SK-N-SH (cell line): ENCODE data around the gene NUDT14. TPM values are rescaled to one million over a fixed set of nuclear protein-coding genes. Genes with fewer than 3 reads are reported as not detected.

Source experiments
- CTCF ChIA-PET: fragments of 300-600, 350-600 bp; formaldehyde crosslinking; extraction: SDS; loops from one replicate; lab custom pipeline; 2021; lab: Yijun Ruan, JAX
- POLR2A ChIA-PET: fragments of 350-600 bp; sonication (Branson Sonifier 250); formaldehyde crosslinking; extraction: SDS; loops from one replicate; lab custom pipeline; 2020; ENCODE audit warnings: antibody characterized with exemption, inconsistent platforms; lab: Yijun Ruan, JAX
- DNase-seq: peaks from one replicate; pipeline ENCODE4 v3.0.0; 2012
- H2AFZ ChIP-seq: fragments of 200-600 bp; sonication (generic); 2 replicates; pipeline ENCODE4 v1.8.1; 2016; ENCODE audit warnings: antibody characterized with exemption, mild to moderate bottlenecking, low read depth
- H3F3A ChIP-seq: fragments of 200-600 bp; sonication (generic); replicated peaks from 2 replicates; pipeline ENCODE3; 2016; ENCODE audit warnings: antibody characterized with exemption, mild to moderate bottlenecking; ENCODE audit not compliant: insufficient read depth
- H3K27ac ChIP-seq, 2 experiments: fragments of 200-500 bp in 1 of 2; fragments of 200-600 bp in 1 of 2; sonication (Bioruptor generic) in 1 of 2; sonication (generic), shearing (Covaris generic) in 1 of 2; 2 replicates each; pipeline versions ENCODE4 v1.5.1 to v1.6.1; 2014 to 2016; ENCODE audit warnings: low read depth in 2 of 2, inconsistent platforms in 1 of 2, low read length in 1 of 2, mild to moderate bottlenecking in 1 of 2, mixed read lengths in 1 of 2
- H3K27me3 ChIP-seq: fragments of 200-600 bp; sonication (generic), shearing (Covaris generic); 2 replicates; pipeline ENCODE4 v1.6.1; 2016; ENCODE audit warnings: mixed run types; ENCODE audit not compliant: insufficient read depth
- H3K36me3 ChIP-seq, 2 experiments: fragments of 200-500 bp in 1 of 2; fragments of 200-600 bp in 1 of 2; sonication (Bioruptor generic) in 1 of 2; sonication (generic) in 1 of 2; replicated peaks in 1 of 2; 2 replicates each; pipeline versions ENCODE3 to v1.5.1; 2014 to 2016; ENCODE audit warnings: low read length in 1 of 2, mild to moderate bottlenecking in 1 of 2; ENCODE audit not compliant: insufficient read depth in 2 of 2, control insufficient read depth in 1 of 2
- H3K4me1 ChIP-seq, 2 experiments: fragments of 200-500 bp in 1 of 2; fragments of 200-600 bp in 1 of 2; sonication (Bioruptor generic) in 1 of 2; sonication (generic), shearing (Covaris generic) in 1 of 2; 2 replicates each; pipeline versions ENCODE4 v1.5.1 to v1.6.1; 2014 to 2016; ENCODE audit warnings: low read depth in 1 of 2, low read length in 1 of 2, mixed run types in 1 of 2; ENCODE audit not compliant: insufficient read depth in 2 of 2, control insufficient read depth in 1 of 2
- H3K4me2 ChIP-seq: fragments of 200-600 bp; sonication (generic), shearing (Covaris generic); 2 replicates; pipeline ENCODE4 v1.6.1; 2017; ENCODE audit warnings: mixed run types
- H3K4me3 ChIP-seq, 2 experiments: fragments of 200-500 bp in 1 of 2; fragments of 200-600 bp in 1 of 2; sonication (Bioruptor generic) in 1 of 2; sonication (generic), shearing (Covaris generic) in 1 of 2; 2 replicates each; pipeline versions ENCODE4 v1.5.1 to v1.8.1; 2014 to 2016; ENCODE audit warnings: low read depth in 2 of 2, inconsistent platforms in 1 of 2, low read length in 1 of 2, mild to moderate bottlenecking in 1 of 2, mixed read lengths in 1 of 2, moderate library complexity in 1 of 2
- H3K79me2 ChIP-seq: fragments of 200-600 bp; sonication (generic); 2 replicates; pipeline ENCODE4 v1.8.1; 2017; ENCODE audit warnings: mild to moderate bottlenecking; ENCODE audit not compliant: insufficient read depth
- H3K9ac ChIP-seq: fragments of 200-600 bp; sonication (generic); 2 replicates; pipeline ENCODE4 v1.6.1; 2017; ENCODE audit warnings: mixed run types
- H3K9me2 ChIP-seq: fragments of 200-600 bp; sonication (generic); 2 replicates; pipeline ENCODE4 v1.6.1; 2017; ENCODE audit warnings: mixed run types
- H3K9me3 ChIP-seq: fragments of 200-600 bp; sonication (generic); 2 replicates; pipeline ENCODE4 v1.6.1; 2017; ENCODE audit warnings: mixed run types, mild to moderate bottlenecking, moderate library complexity
- H4K20me1 ChIP-seq: fragments of 200-600 bp; sonication (generic); 2 replicates; pipeline ENCODE4 v1.6.1; 2017; ENCODE audit warnings: mild to moderate bottlenecking, mixed run types; ENCODE audit not compliant: insufficient read depth
- CHD2 ChIP-seq: fragments of 150-350 bp; IDR thresholded peaks from 2 replicates; pipeline ENCODE4 v1.6.1; 2018; ENCODE audit warnings: low read length; ENCODE audit not compliant: partially characterized antibody
- CTCF ChIP-seq: fragments of 200-600 bp; sonication (generic); IDR thresholded peaks from 2 replicates; pipeline ENCODE4 v1.6.1; 2017; ENCODE audit warnings: antibody characterized with exemption, mild to moderate bottlenecking, moderate library complexity
- ELF1 ChIP-seq: IDR thresholded peaks from 2 replicates; pipeline ENCODE4 v1.4.0; 2012
- EP300 ChIP-seq, 2 experiments: IDR thresholded peaks; 2 replicates each; pipeline versions ENCODE4 v1.4.0 to v1.6.1; 2012; ENCODE audit warnings: borderline replicate concordance in 1 of 2, low read depth in 1 of 2, low read length in 1 of 2
- FOSL2 ChIP-seq: IDR thresholded peaks from 2 replicates; pipeline ENCODE4 v1.4.0; 2012; ENCODE audit warnings: low read depth, mild to moderate bottlenecking, moderate library complexity, borderline replicate concordance
- FOXJ3 ChIP-seq: sonication (generic); formaldehyde crosslinking; IDR thresholded peaks from 2 replicates; pipeline ENCODE4 v1.5.1; 2020; ENCODE audit warnings: mild to moderate bottlenecking, missing genetic modification reagents
- FOXM1 ChIP-seq: IDR thresholded peaks from 2 replicates; pipeline ENCODE4 v1.4.0; 2012; ENCODE audit warnings: low read depth, mild to moderate bottlenecking
- GABPA ChIP-seq: IDR thresholded peaks from 2 replicates; pipeline ENCODE4 v1.4.0; 2012; ENCODE audit warnings: low read depth, mild to moderate bottlenecking
- IRF3 ChIP-seq: fragments of 150-350 bp; IDR thresholded peaks from 2 replicates; pipeline ENCODE4 v1.6.1; 2016; ENCODE audit warnings: mild to moderate bottlenecking, low read depth, low read length
- JUND ChIP-seq: IDR thresholded peaks from 2 replicates; pipeline ENCODE4 v1.4.0; 2012
- MAX ChIP-seq: IDR thresholded peaks from 2 replicates; pipeline ENCODE4 v1.4.0; 2012; ENCODE audit warnings: low read depth
- MEF2A ChIP-seq: IDR thresholded peaks from 2 replicates; pipeline ENCODE4 v1.4.0; 2012; ENCODE audit warnings: low read depth, borderline replicate concordance
- PBX3 ChIP-seq: IDR thresholded peaks from 2 replicates; pipeline ENCODE4; 2012
- RAD21 ChIP-seq: IDR thresholded peaks from 2 replicates; pipeline ENCODE4 v1.6.1; 2012; ENCODE audit warnings: mild to moderate bottlenecking, low read length
- RCOR1 ChIP-seq: fragments of 150-350 bp; IDR thresholded peaks from 2 replicates; pipeline ENCODE4 v1.6.1; 2017; ENCODE audit warnings: antibody characterized with exemption, low read length
- SIN3A ChIP-seq: IDR thresholded peaks from 2 replicates; pipeline ENCODE4 v1.6.1; 2012; ENCODE audit warnings: low read depth, mild to moderate bottlenecking, low read length, moderate library complexity, borderline replicate concordance
- SMC3 ChIP-seq: IDR thresholded peaks from 2 replicates; pipeline ENCODE4 v1.6.1; 2012; ENCODE audit warnings: low read depth, low read length, improper control_type of control experiment
- TAF1 ChIP-seq: IDR thresholded peaks from 2 replicates; pipeline ENCODE4 v1.6.1; 2012; ENCODE audit warnings: low read depth, mild to moderate bottlenecking, low read length, moderate library complexity, borderline replicate concordance
- TCF12 ChIP-seq: IDR thresholded peaks from 2 replicates; pipeline ENCODE4 v1.4.0; 2012
- USF1 ChIP-seq: IDR thresholded peaks from 2 replicates; pipeline ENCODE4 v1.4.0; 2012; ENCODE audit warnings: low read depth, borderline replicate concordance
- USF2 ChIP-seq: fragments of 150-350 bp; IDR thresholded peaks from 2 replicates; pipeline ENCODE4 v1.6.1; 2017; ENCODE audit warnings: antibody characterized with exemption, low read length, low read depth, borderline replicate concordance
- YY1 ChIP-seq: IDR thresholded peaks from 2 replicates; pipeline ENCODE4 v1.4.0; 2012; ENCODE audit warnings: low read depth, mild to moderate bottlenecking
- WGBS: methylation state at CpG from one replicate; pipeline ENCODE4 v1.1.6; 2017; ENCODE audit warnings: low lambda C conversion rate; 5-methylcytosine and 5-hydroxymethylcytosine counted together
- polyA plus RNA-seq, 3 experiments: library from polyadenylated mRNA; depleted of rRNA; stranded (reverse); fragments of >200 nt; gene quantifications; 2 replicates each; pipeline ENCODE4 v1.2.3, GENCODE V29; 2012

Gene NUDT14
- polyA plus RNA-seq, 1 of the 3 experiments (the other 2 are of a cell fraction): 18.4 TPM

- ChIA-PET POLR2A (no interaction called here), CTCF (no interaction called here)
- no peaks in the 10 kb centered on the region for H3K9me3 ChIP-seq
- 77% methylated on average over 10 of the region's 14 CpGs for WGBS
- no peaks in the 10 kb centered on the region for H3K4me1 ChIP-seq
- no peaks in the 10 kb centered on the region for H3K9me2 ChIP-seq
- no peaks in the 10 kb centered on the region for H3K79me2 ChIP-seq
- no peak overlapping the region for H3K4me3 ChIP-seq
- no peak overlapping the region for H3K27ac ChIP-seq
- H3K36me3 ChIP-seq: no peaks in the 10 kb centered on the region
- no peak overlapping the region for H3K4me2 ChIP-seq
- peaks cover 3% of the 10 kb centered on the region for H3F3A ChIP-seq
- no peaks in the 10 kb centered on the region for H3K27me3 ChIP-seq
- H4K20me1 ChIP-seq: no peaks in the 10 kb centered on the region
- no peak overlapping the region for H3K9ac ChIP-seq
- H2AFZ ChIP-seq: no peak overlapping the region
- no peak for TF ChIP-seq YY1
- TF ChIP-seq CTCF: no peak
- no peak for TF ChIP-seq USF2
- TF ChIP-seq USF1: no peak
- no peak for TF ChIP-seq SMC3
- TF ChIP-seq IRF3: no peak
- no peak for TF ChIP-seq EP300 (IDR thresholded peaks at IDR 0.05; ENCODE audit: borderline replicate concordance in 1 of 2, low read depth in 1 of 2, low read length in 1 of 2)
- no peak for DNase-seq
These were observed 6.9 kb upstream of the NUDT14 start for GRCh38 chr14:105187935-105188524.

- 55% methylated on average over 4 of the region's 4 CpGs for WGBS
- CTCF ChIA-PET: no interaction called here
- Histone ChIP-seq H3K27me3 (no peaks in the 10 kb centered on the region), H3K36me3 (no peaks in the 10 kb centered on the region), H3K4me1 (no peaks in the 10 kb centered on the region), H3K79me2 (no peaks in the 10 kb centered on the region), H3F3A (peaks cover 7% of the 10 kb centered on the region), H3K9me3 (no peaks in the 10 kb centered on the region), H2AFZ (no peak overlapping the region), H3K4me2 (no peak overlapping the region), H4K20me1 (no peaks in the 10 kb centered on the region), H3K27ac (no peak overlapping the region), H3K9ac (no peak overlapping the region), H3K9me2 (no peaks in the 10 kb centered on the region), H3K4me3 (no peak overlapping the region)
- DNase-seq: no peak
- TF ChIP-seq FOXJ3: no peak
- TF ChIP-seq TAF1: no peak
- no peak for TF ChIP-seq ELF1
- no peak for TF ChIP-seq MAX
- no peak for TF ChIP-seq SIN3A
- no peak for TF ChIP-seq EP300 (IDR thresholded peaks at IDR 0.05; ENCODE audit: borderline replicate concordance in 1 of 2, low read depth in 1 of 2, low read length in 1 of 2)
- TF ChIP-seq GABPA: no peak
- TF ChIP-seq FOSL2: no peak
- TF ChIP-seq RCOR1: no peak
- no peak for TF ChIP-seq PBX3
- TF ChIP-seq TCF12: no peak
- no peak for TF ChIP-seq FOXM1
- TF ChIP-seq CHD2: no peak
- TF ChIP-seq MEF2A: no peak
- no peak for TF ChIP-seq RAD21
- TF ChIP-seq JUND: no peak
- POLR2A ChIA-PET: no interaction called here
These were observed 6.0 kb upstream of the NUDT14 start for GRCh38 chr14:105187116-105187515.
